ENCODE data around the gene GDPGP1.
A peak's percentile ranks its signal among the peaks of the same experiment; 100 is the strongest.
"Not testable (repeated sequence)": the region's sequence is repeated elsewhere in the genome, so short reads cannot be mapped to it uniquely, and the experiment has no call there.

The GDPGP1 gene

GRCh38 chr15:90261811-90262210 lies 27.8 kb downstream of the GDPGP1 start:
- no peak for DNase-seq (ENCODE audit: low read depth in 2 of 2)

DNA sequence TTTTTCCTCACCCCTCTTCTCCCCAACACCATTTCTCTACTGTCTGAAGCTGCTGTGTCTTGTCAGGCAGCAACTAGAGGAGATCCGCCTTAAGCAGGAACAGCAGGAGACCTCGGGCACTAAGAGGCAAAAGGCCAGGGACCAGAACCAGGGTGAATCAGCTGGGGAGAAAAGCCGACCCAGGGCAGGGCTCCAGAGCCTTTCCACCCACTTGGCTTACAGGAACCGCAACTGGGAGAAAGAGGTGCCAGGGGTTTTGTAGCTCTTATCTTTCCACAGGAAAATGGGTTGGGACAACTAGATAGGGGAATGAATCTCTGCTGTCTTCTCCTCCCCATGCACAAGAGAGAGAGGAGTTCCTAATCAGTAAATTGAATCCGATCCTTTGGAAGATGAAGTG lies 28.4 kb downstream of the GDPGP1 start:
- DNase-seq (ENCODE audit: low read depth in 2 of 2): no peak

- no peak for DNase-seq (ENCODE audit: low read depth in 2 of 2)
Measured at GRCh38 chr15:90264671-90265070, 30.7 kb downstream of the GDPGP1 start.

- DNase-seq (ENCODE audit: low read depth in 2 of 2): peak; percentile 84
Measured at GRCh38 chr15:90265271-90266060, 31.5 kb downstream of the GDPGP1 start, which contains the start of gene NGRN. Gene NGRN, plus strand, starts transcription at chr15:90265672. Its CDS starts 41 bp downstream, at chr15:90265713.

GRCh38 chr15:90266061-90266431 lies 32.0 kb downstream of the GDPGP1 start:
- DNase-seq (ENCODE audit: low read depth in 2 of 2): no peak

- DNase-seq (ENCODE audit: low read depth in 2 of 2): no peak
Measured at GRCh38 chr15:90266485-90266884, 32.5 kb downstream of the GDPGP1 start.

DNA sequence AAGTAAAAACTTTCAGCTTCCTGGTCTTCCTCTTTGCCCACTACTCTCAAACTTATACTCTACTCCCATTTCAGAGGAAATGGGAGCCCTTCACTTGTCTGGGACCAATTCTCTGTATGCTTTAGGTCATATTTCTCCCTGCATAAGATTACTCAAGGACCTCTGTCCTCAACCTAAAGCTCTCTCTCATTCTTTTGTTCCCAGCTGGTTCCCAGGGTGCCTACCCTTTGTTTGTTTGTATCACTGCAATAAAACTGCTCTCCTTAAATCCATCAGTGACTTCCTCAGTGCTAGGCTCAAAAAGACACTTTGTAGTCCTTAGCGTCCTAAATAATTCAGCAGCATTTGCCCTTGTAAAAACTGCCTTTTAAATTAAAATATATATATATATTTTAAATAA lies 34.4 kb downstream of the GDPGP1 start:
- no peak for DNase-seq (ENCODE audit: low read depth in 2 of 2)

GRCh38 chr15:90270502-90271150 lies 36.6 kb downstream of the GDPGP1 start:
- no peak for DNase-seq (ENCODE audit: low read depth in 2 of 2)

DNA sequence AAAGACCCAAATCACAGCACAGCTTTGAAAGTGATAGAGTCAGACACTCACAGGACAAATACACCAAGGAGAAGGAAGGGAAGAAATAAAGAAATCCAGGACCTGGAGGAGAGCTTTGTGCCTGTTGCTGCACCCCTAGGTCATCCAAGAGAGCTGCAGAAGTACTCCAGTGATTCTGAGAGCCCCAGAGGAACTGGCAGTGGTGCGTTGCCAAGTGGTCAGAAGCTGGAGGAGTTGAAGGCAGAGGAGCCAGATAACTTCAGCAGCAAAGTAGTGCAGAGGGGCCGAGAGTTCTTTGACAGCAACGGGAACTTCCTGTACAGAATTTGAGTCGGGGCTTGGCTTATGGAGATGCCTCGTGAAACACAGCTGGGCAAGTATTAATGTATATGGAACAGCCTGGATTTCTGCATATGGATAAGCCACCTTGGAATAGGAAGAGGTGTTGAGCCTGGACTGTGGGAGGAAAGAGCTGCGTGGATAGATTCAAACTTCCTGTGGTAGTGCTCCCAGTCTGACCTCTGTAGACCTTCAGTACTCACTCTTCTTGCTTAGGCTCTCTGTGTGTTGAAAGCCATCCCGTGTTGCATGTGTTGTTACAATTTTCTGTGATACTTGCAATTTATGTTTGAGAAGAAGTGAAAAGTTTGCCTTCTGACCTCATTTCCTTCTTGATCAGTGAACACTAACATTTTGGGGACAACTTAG lies 37.6 kb downstream of the GDPGP1 start:
- no peak for DNase-seq (ENCODE audit: low read depth in 2 of 2)

- DNase-seq (ENCODE audit: low read depth in 2 of 2): not testable (repeated sequence)
Measured at GRCh38 chr15:90278467-90278866, 44.5 kb downstream of the GDPGP1 start.

- not testable (repeated sequence) for DNase-seq (ENCODE audit: low read depth in 2 of 2)
Measured at GRCh38 chr15:90280743-90281142, 46.7 kb downstream of the GDPGP1 start.

- DNase-seq (ENCODE audit: low read depth in 2 of 2): not testable (repeated sequence)
Measured at GRCh38 chr15:90281637-90282036, 47.6 kb downstream of the GDPGP1 start.

- DNase-seq (ENCODE audit: low read depth in 2 of 2): no peak
Measured at GRCh38 chr15:90286678-90287077, 52.7 kb downstream of the GDPGP1 start.

GRCh38 chr15:90287101-90287500 lies 53.1 kb downstream of the GDPGP1 start:
- no peak for DNase-seq (ENCODE audit: low read depth in 2 of 2)

DNA sequence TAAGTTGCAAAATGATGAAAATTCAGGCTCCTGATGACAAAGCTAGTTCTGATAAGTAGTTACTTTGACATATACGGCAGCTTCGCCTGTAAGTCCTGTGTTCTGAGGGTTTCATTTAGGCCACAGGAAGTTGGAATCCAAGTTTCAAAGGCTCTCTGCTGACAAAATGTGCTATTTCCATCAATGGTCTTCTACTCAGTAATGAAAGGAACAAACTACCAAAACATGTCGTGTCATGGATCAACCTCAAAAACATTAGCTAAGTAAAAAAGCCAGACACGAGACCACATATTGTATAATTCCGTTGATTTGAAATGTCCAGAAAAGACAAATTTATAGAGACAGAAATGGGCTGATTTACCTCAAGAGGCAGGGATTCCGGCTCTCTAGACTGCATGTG lies 53.9 kb downstream of the GDPGP1 start:
- DNase-seq (ENCODE audit: low read depth in 2 of 2): no peak

DNA sequence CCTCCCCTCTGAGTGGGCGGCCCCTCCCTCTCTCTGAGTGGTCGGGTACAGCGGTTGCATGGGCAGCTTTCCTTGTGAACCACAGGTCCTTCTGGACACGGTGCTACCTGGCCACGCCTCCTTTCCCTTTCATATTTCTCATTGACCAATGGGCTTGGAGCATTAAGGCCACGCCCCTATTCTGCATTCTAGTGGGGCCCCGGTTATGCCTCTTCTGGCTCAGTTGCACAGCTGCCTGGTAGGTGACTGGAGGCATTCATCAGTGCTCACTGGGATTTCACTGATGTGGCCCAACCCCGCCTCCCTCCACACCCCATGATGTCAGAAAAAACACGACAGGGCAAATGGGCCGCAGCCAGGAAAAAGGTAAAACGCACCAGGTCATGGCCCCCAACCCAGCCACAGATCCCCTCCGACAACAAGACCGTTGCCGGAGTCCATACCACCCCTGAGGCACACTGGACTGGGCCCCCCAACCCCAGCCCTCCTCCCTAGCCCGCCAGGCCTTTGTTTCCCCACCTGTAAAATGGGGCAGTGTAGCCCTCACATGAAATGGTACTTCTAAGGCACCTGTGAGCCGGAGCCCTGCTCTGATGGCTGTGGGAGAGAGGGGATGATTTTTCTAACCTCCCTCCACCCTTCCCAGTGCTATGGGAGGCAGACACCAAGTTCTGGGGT lies 57.8 kb downstream of the GDPGP1 start:
- no peak for DNase-seq (ENCODE audit: low read depth in 2 of 2)

DNA sequence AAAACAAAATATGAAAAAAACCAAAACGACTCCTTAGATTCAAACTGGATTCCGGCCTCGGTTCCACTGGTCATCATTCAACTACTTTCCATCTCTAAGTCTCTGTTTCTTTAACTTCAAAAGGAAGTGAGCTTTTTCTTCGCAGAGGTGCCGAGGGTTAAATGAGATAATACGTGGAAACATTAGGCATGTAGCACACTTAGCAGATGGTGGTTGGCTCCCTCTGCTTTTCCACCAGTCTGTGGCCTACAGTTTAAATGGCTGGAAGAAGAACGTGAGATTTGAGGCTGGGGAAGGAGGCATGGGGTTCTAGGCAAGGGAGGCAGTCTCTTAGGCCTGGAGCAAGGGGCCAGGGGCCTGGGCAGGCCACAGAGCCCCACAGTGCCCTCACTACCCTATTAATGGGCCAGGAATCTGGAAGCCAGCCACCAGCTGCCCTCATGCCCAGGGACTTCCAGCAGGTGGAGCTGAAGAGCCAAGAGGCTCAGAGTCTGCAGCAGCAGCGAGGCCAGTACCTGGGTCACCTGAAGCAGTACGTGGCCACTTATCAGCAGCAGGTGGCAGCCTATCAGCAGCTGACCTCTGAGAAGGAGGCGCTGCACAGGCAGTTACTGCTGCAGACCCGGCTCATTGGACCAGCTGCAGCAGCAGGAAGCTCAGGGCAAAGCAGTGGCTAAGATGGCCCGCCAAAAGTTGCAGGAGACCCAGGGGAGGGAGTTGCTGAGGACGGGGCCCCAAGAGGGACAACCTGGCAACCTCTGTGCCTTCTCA lies 59.2 kb downstream of the GDPGP1 start:
- DNase-seq (ENCODE audit: low read depth in 2 of 2): peak; percentile 37 to 43

GRCh38 chr15:90294159-90294558 lies 60.1 kb downstream of the GDPGP1 start:
- DNase-seq (ENCODE audit: low read depth in 2 of 2): no peak

- no peak for DNase-seq (ENCODE audit: low read depth in 2 of 2)
Measured at GRCh38 chr15:90294601-90295269, 60.7 kb downstream of the GDPGP1 start.

- no peak for DNase-seq (ENCODE audit: low read depth in 2 of 2)
Measured at GRCh38 chr15:90295270-90295648, 61.2 kb downstream of the GDPGP1 start.
